Measurements from ENCODE around the gene GTF2B. TPM values are rescaled to one million over a fixed set of nuclear protein-coding genes. Genes with fewer than 3 reads are reported as not detected.
"Not testable (repeated sequence)": the region's sequence is repeated elsewhere in the genome, so short reads cannot be mapped to it uniquely, and the experiment has no call there.

The GTF2B gene
- total RNA-seq, 2 experiments from 2014 or later, result 34.8 to 42.4 TPM

DNA sequence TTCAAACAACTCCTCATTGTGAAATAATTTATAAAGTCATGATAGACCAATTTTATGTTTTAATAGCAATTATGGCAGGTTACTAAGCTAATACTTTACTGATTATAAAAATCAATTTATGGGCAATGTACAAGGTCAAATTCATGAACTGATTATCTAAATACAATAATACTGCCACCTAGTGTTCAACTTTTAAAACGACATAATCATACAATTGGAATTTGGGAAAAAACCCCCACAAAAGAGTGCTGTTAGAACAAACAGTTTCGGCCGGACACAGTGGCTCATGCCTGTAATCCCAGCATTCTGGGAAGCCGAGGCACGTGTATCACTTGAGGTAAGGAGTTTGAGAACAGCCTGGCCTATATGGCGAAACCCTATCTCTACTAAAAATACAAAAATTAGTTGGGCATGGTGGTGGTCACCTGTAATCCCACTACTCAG lies 14.0 kb downstream of the GTF2B start:
- DNase-seq (no peak), ATAC-seq (no peak)
- Mint-ChIP-seq H3K4me3 (no peak overlapping the region), H3K36me3 (peaks cover 16% of the 10 kb centered on the region), H3K4me1 (peaks cover 28% of the 10 kb centered on the region), H3K9me3 (ENCODE audit: low read depth) (no peaks in the 10 kb centered on the region), H3K27me3 (no peaks in the 10 kb centered on the region), H3K27ac (no peak overlapping the region)
- CTCF ChIA-PET, result interaction anchor here (0.6 to 6.3 kb wide), 22 partner anchors 8 to 225 kb away, joined by 3 to 45 read pairs (median 3); partner anchors contain the start of genes GTF2B and PKN2

GRCh38 chr1:88876573-88877365 lies 14.6 kb downstream of the GTF2B start:
- Mint-ChIP-seq H3K4me1 (peaks cover 25% of the 10 kb centered on the region), H3K27ac (no peak overlapping the region)

GRCh38 chr1:88875595-88875994 lies 15.8 kb downstream of the GTF2B start:
- CTCF ChIA-PET, result interaction anchor here (1.3 to 6.3 kb wide), 7 partner anchors 9 to 220 kb away, joined by 3 to 45 read pairs (median 6); partner anchors contain the start of genes GTF2B and PKN2
- peaks cover 26% of the 10 kb centered on the region for H3K4me1 Mint-ChIP-seq
- H3K36me3 Mint-ChIP-seq, result peaks cover 14% of the 10 kb centered on the region
- H3K4me3 Mint-ChIP-seq, result no peak overlapping the region
- DNase-seq (no peak), ATAC-seq (no peak)
- H3K27ac Mint-ChIP-seq, result no peak overlapping the region
- H3K9me3 Mint-ChIP-seq (ENCODE audit: low read depth), result no peaks in the 10 kb centered on the region
- H3K27me3 Mint-ChIP-seq, result no peaks in the 10 kb centered on the region

More at GRCh38 chr1:88876573-88877365, 14.6 kb downstream of the GTF2B start:
- Mint-ChIP-seq H3K9me3 (ENCODE audit: low read depth) (no peaks in the 10 kb centered on the region), H3K4me3 (no peak overlapping the region), H3K36me3 (peaks cover 14% of the 10 kb centered on the region), H3K27me3 (no peaks in the 10 kb centered on the region)
- ATAC-seq, result no peak
- CTCF ChIA-PET, result interaction anchor here (0.6 to 6.3 kb wide), 25 partner anchors 9 to 224 kb away, joined by 3 to 45 read pairs (median 3); partner anchors contain the start of genes GTF2B and PKN2
- no peak for DNase-seq

- no peak overlapping the region for H3K4me3 Mint-ChIP-seq
- no peaks in the 10 kb centered on the region for H3K27me3 Mint-ChIP-seq
- no peak for ATAC-seq
- peaks cover 21% of the 10 kb centered on the region for H3K36me3 Mint-ChIP-seq
- no peaks in the 10 kb centered on the region for H3K9me3 Mint-ChIP-seq (ENCODE audit: low read depth)
- H3K27ac Mint-ChIP-seq, result no peak overlapping the region
- peaks cover 28% of the 10 kb centered on the region for H3K4me1 Mint-ChIP-seq
- no peak for DNase-seq
- CTCF ChIA-PET, result interaction anchor here (1.2 to 6.3 kb wide), 2 partner anchors 14 to 16 kb away, joined by 3 to 45 read pairs; partner anchors contain the start of gene GTF2B
Measured at GRCh38 chr1:88873737-88874349, 17.5 kb downstream of the GTF2B start.

- peaks cover 33% of the 10 kb centered on the region for H3K4me1 Mint-ChIP-seq
- H3K4me3 Mint-ChIP-seq; H3K27me3 Mint-ChIP-seq; H3K27ac Mint-ChIP-seq; CTCF ChIA-PET; DNase-seq; ATAC-seq; H3K9me3 Mint-ChIP-seq (ENCODE audit: low read depth): not testable (repeated sequence)
- peaks cover 26% of the 10 kb centered on the region for H3K36me3 Mint-ChIP-seq
Measured at GRCh38 chr1:88869644-88870043, 21.7 kb downstream of the GTF2B start.

DNA sequence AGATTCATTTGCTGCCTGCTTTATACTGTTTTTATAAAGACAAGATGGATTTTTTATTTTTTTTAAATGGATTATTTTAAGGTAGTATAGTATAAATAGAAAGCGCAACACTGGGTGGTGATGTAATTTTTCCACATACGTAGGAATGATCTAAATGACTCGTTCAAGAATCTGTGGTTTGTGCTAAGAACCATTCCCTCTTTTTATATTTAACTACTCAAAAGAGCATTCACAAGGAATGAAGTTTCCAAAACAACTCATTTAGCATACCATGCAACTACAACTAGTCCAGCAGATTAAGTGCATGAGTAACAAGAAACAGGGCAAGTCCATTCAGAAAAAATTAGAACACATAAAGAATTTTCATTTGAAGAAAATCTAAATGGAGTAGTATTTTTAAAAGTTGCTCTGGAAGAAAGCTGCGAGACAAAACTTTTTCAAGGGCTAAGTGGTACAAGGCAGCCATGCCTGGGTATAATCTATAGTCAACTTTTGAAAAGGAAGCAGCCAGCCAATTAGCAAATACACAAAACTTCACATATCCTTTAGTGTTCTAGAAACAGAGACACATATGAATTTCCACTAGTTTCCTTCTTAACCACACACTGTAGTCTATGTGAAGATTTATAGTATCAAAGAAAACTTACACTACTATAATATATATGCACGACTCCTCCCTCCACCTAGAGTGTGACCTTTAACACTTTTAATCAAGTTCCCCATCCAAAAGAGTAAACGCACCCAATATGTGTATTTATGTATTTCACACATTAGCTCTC lies 23.4 kb downstream of the GTF2B start:
- peak; percentile 47 for ATAC-seq

GRCh38 chr1:88851303-88852063 lies 39.9 kb downstream of the GTF2B start:
- Mint-ChIP-seq H3K4me1 (no peaks in the 10 kb centered on the region), H3K4me3 (no peak overlapping the region), H3K27me3 (no peaks in the 10 kb centered on the region), H3K27ac (no peak overlapping the region), H3K36me3 (peaks cover 28% of the 10 kb centered on the region), H3K9me3 (ENCODE audit: low read depth) (no peaks in the 10 kb centered on the region)
- no peak for ATAC-seq
- DNase-seq, result no peak
- CTCF ChIA-PET, result interaction anchor here (1.5 kb wide), 1 partner anchor 27 kb away, joined by 4 read pairs; no protein-coding TSS in a partner anchor

More for the DNA sequence above, 23.4 kb downstream of the GTF2B start:
- Mint-ChIP-seq H3K9me3 (ENCODE audit: low read depth) (no peaks in the 10 kb centered on the region), H3K36me3 (peaks cover 28% of the 10 kb centered on the region), H3K4me1 (peaks cover 27% of the 10 kb centered on the region), H3K27me3 (no peaks in the 10 kb centered on the region), H3K4me3 (no peak overlapping the region), H3K27ac (peak overlapping the region; percentile 67)
- CTCF ChIA-PET, result interaction anchor here (0.9 to 2.0 kb wide), 2 partner anchors 9 to 10 kb away, joined by 3 to 6 read pairs; no protein-coding TSS in a partner anchor
- DNase-seq, result no peak

GRCh38 chr1:88847643-88848042 lies 43.7 kb downstream of the GTF2B start:
- CTCF ChIA-PET, result interaction anchor here (1.4 kb wide), 1 partner anchor 111 kb away, joined by 3 read pairs; no protein-coding TSS in a partner anchor
- no peak for DNase-seq
- Mint-ChIP-seq H3K4me3 (no peak overlapping the region), H3K4me1 (no peaks in the 10 kb centered on the region), H3K27me3 (no peaks in the 10 kb centered on the region), H3K36me3 (peaks cover 12% of the 10 kb centered on the region), H3K9me3 (ENCODE audit: low read depth) (no peaks in the 10 kb centered on the region), H3K27ac (no peak overlapping the region)
- no peak for ATAC-seq

- no peaks in the 10 kb centered on the region for H3K4me1 Mint-ChIP-seq
- H3K4me3 Mint-ChIP-seq, result no peak overlapping the region
- no peaks in the 10 kb centered on the region for H3K9me3 Mint-ChIP-seq (ENCODE audit: low read depth)
- DNase-seq (no peak), ATAC-seq (no peak)
- CTCF ChIA-PET, result interaction anchor here (0.8 kb wide), 1 partner anchor 76 kb away, joined by 3 read pairs; no protein-coding TSS in a partner anchor
- no peak overlapping the region for H3K27ac Mint-ChIP-seq
- peaks cover 6% of the 10 kb centered on the region for H3K36me3 Mint-ChIP-seq
- H3K27me3 Mint-ChIP-seq, result no peaks in the 10 kb centered on the region
Measured at GRCh38 chr1:88825721-88826120, 65.6 kb downstream of the GTF2B start.

GRCh38 chr1:88819642-88820041 lies 71.7 kb downstream of the GTF2B start:
- ATAC-seq; H3K4me1 Mint-ChIP-seq; H3K27me3 Mint-ChIP-seq; CTCF ChIA-PET; H3K27ac Mint-ChIP-seq; DNase-seq; H3K4me3 Mint-ChIP-seq; H3K9me3 Mint-ChIP-seq (ENCODE audit: low read depth): not testable (repeated sequence)
- peaks cover 20% of the 10 kb centered on the region for H3K36me3 Mint-ChIP-seq

DNA sequence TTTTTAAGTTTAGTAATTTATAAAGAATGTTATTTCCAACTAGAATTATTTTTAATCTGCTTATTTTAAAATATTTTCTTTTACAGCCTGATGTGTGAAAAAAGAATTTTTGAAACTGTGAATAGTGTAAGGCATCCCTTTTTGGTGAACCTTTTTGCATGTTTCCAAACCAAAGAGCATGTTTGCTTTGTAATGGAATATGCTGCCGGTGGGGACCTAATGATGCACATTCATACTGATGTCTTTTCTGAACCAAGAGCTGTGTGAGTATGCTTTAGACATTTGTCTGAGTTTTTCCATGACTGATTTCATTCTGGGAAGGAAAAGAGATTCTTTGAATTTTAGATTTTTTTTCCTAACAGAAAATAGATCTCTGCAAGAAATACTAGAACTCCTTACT lies 77.9 kb downstream of the GTF2B start:
- H3K4me3 Mint-ChIP-seq, result no peak overlapping the region
- H3K36me3 Mint-ChIP-seq, result peaks cover 27% of the 10 kb centered on the region
- DNase-seq (no peak), ATAC-seq (no peak)
- no peak overlapping the region for H3K27ac Mint-ChIP-seq
- no peaks in the 10 kb centered on the region for H3K4me1 Mint-ChIP-seq
- H3K27me3 Mint-ChIP-seq, result no peaks in the 10 kb centered on the region
- CTCF ChIA-PET, result no interaction called here
- H3K9me3 Mint-ChIP-seq (ENCODE audit: low read depth), result no peaks in the 10 kb centered on the region

GRCh38 chr1:88812366-88812765 lies 79.0 kb downstream of the GTF2B start:
- peaks cover 23% of the 10 kb centered on the region for H3K36me3 Mint-ChIP-seq
- DNase-seq, result no peak
- H3K4me1 Mint-ChIP-seq, result no peaks in the 10 kb centered on the region
- no peak for ATAC-seq
- CTCF ChIA-PET, result no interaction called here
- no peak overlapping the region for H3K27ac Mint-ChIP-seq
- no peaks in the 10 kb centered on the region for H3K27me3 Mint-ChIP-seq
- no peaks in the 10 kb centered on the region for H3K9me3 Mint-ChIP-seq (ENCODE audit: low read depth)
- no peak overlapping the region for H3K4me3 Mint-ChIP-seq

All from activated CD8-positive, alpha-beta memory T cell treated with anti-CD3 and anti-CD28 coated beads, Interleukin-2, amount 10 ng/mL, durations not matched to agents 7 days and 5 days (primary cell).